H9 (cell line): Measurements from ENCODE around the gene COPZ2. TPM values are rescaled to one million over a fixed set of nuclear protein-coding genes. Genes with fewer than 3 reads are reported as not detected.

Experiments used
- DNase-seq: peaks from one replicate; pipeline ENCODE4 v3.0.0-alpha.2; 2017
- H2AFZ ChIP-seq: one replicate; pipeline ENCODE4 v1.6.1; 2013; ENCODE audit warnings: mild to moderate bottlenecking, low read length, control low read depth, moderate library complexity
- H2AK5ac ChIP-seq: 2 replicates; pipeline ENCODE4 v1.6.1; 2013; ENCODE audit warnings: low read length, control low read depth, mixed read lengths; ENCODE audit not compliant: insufficient read length
- H2BK120ac ChIP-seq: one replicate; pipeline ENCODE4 v1.6.1; 2013; ENCODE audit warnings: low read depth, mild to moderate bottlenecking, low read length, control low read depth, inconsistent platforms; ENCODE audit not compliant: poor library complexity, severe bottlenecking
- H2BK12ac ChIP-seq: 2 replicates; pipeline ENCODE4 v1.6.1; 2013; ENCODE audit warnings: low read length, control low read depth, mixed read lengths, low read depth; ENCODE audit not compliant: insufficient read length
- H2BK15ac ChIP-seq: 2 replicates; pipeline ENCODE4 v1.6.1; 2013; ENCODE audit warnings: low read depth, low read length, control low read depth
- H2BK20ac ChIP-seq: one replicate; pipeline ENCODE4 v1.6.1; 2013; ENCODE audit warnings: low read depth, mild to moderate bottlenecking, low read length, control low read depth, inconsistent platforms; ENCODE audit not compliant: poor library complexity, severe bottlenecking
- H2BK5ac ChIP-seq: 2 replicates; pipeline ENCODE4 v1.6.1; 2013; ENCODE audit warnings: low read length, control low read depth, mixed read lengths; ENCODE audit not compliant: insufficient read length
- H3K14ac ChIP-seq: 2 replicates; pipeline ENCODE4 v1.6.1; 2013; ENCODE audit warnings: low read length, control low read depth; ENCODE audit not compliant: insufficient read depth
- H3K18ac ChIP-seq: 2 replicates; pipeline ENCODE4 v1.6.1; 2013; ENCODE audit warnings: low read depth, mild to moderate bottlenecking, mixed read lengths, low read length, control low read depth; ENCODE audit not compliant: insufficient read length
- H3K23ac ChIP-seq: 2 replicates; pipeline ENCODE4 v1.6.1; 2013; ENCODE audit warnings: low read length, control low read depth, mixed read lengths, low read depth; ENCODE audit not compliant: insufficient read length
- H3K23me2 ChIP-seq: 2 replicates; pipeline ENCODE4 v1.6.1; 2013; ENCODE audit warnings: low read depth, mild to moderate bottlenecking, mixed read lengths, low read length, control low read depth; ENCODE audit not compliant: insufficient read length, poor library complexity, severe bottlenecking
- H3K27ac ChIP-seq: 2 replicates; pipeline ENCODE4 v1.5.1; 2013; ENCODE audit warnings: low read length, control low read depth, mixed read lengths, low read depth; ENCODE audit not compliant: insufficient read length
- H3K27me3 ChIP-seq: 2 replicates; pipeline ENCODE4 v1.6.1; 2013; ENCODE audit warnings: low read length, control low read depth, inconsistent platforms; ENCODE audit not compliant: insufficient read depth
- H3K4ac ChIP-seq: 2 replicates; pipeline ENCODE4 v1.6.1; 2013; ENCODE audit warnings: low read depth, mild to moderate bottlenecking, control low read depth, inconsistent platforms, low read length, moderate library complexity
- H3K4me1 ChIP-seq: 2 replicates; pipeline ENCODE4 v1.6.1; 2013; ENCODE audit warnings: low read length, control low read depth, inconsistent platforms; ENCODE audit not compliant: insufficient read depth
- H3K4me2 ChIP-seq: 2 replicates; pipeline ENCODE4 v1.6.1; 2013; ENCODE audit warnings: low read length, control low read depth, mixed read lengths; ENCODE audit not compliant: insufficient read length, insufficient read depth
- H3K56ac ChIP-seq: 2 replicates; pipeline ENCODE4 v1.6.1; 2013; ENCODE audit warnings: low read depth, mild to moderate bottlenecking, mixed read lengths, low read length, control low read depth; ENCODE audit not compliant: insufficient read length
- H3K79me1 ChIP-seq: 2 replicates; pipeline ENCODE4 v1.6.1; 2013; ENCODE audit warnings: low read depth, mild to moderate bottlenecking, moderate library complexity, low read length, control low read depth, inconsistent platforms; ENCODE audit not compliant: insufficient read depth, poor library complexity, severe bottlenecking
- H3K79me2 ChIP-seq: 2 replicates; pipeline ENCODE4 v1.6.1; 2013; ENCODE audit warnings: low read length, control low read depth, inconsistent platforms; ENCODE audit not compliant: insufficient read depth
- H3K9ac ChIP-seq: 2 replicates; pipeline ENCODE4 v1.6.1; 2013; ENCODE audit warnings: low read length, control low read depth, mixed read lengths; ENCODE audit not compliant: insufficient read length; ENCODE audit errors: extremely low read depth
- H3K9me3 ChIP-seq: one replicate; pipeline ENCODE4 v1.6.1; 2013; ENCODE audit warnings: low read depth, low read length, inconsistent platforms; ENCODE audit not compliant: control insufficient read depth
- H3T11ph ChIP-seq: one replicate; pipeline ENCODE4 v1.6.1; 2013; ENCODE audit warnings: mild to moderate bottlenecking, low read length, control low read depth, inconsistent platforms
- H4K20me1 ChIP-seq: one replicate; pipeline ENCODE4 v1.6.1; 2013; ENCODE audit not compliant: control insufficient read depth, insufficient read length, insufficient read depth
- H4K5ac ChIP-seq: 2 replicates; pipeline ENCODE4 v1.6.1; 2013; ENCODE audit warnings: low read depth, mild to moderate bottlenecking, mixed read lengths, low read length, control low read depth; ENCODE audit not compliant: insufficient read length
- H4K8ac ChIP-seq: replicated peaks from 2 replicates; pipeline ENCODE4 v1.6.1; 2013; ENCODE audit warnings: low read length, control low read depth, mixed read lengths, low read depth; ENCODE audit not compliant: insufficient read length
- H4K91ac ChIP-seq: 2 replicates; pipeline ENCODE4 v1.6.1; 2013; ENCODE audit warnings: low read depth, mild to moderate bottlenecking, moderate library complexity, mixed read lengths, low read length, control low read depth; ENCODE audit not compliant: insufficient read length
- H3K27ac Mint-ChIP-seq, 3 experiments: 2 replicates in 2 of 3; 3 replicates in 1 of 3; pipeline ENCODE4 v1.8.0; 2020 to 2021; ENCODE audit warnings: mixed read lengths in 3 of 3, mild to moderate bottlenecking in 1 of 3, moderate library complexity in 1 of 3
- H3K27me3 Mint-ChIP-seq: 2 replicates; pipeline ENCODE4 v1.8.0; 2021; ENCODE audit warnings: low read depth, mild to moderate bottlenecking, moderate library complexity, mixed read lengths
- H3K36me3 Mint-ChIP-seq, 3 experiments: 2 replicates in 2 of 3; 3 replicates in 1 of 3; pipeline ENCODE4 v1.8.0; 2020 to 2021; ENCODE audit warnings: low read depth in 3 of 3, mixed read lengths in 3 of 3; ENCODE audit not compliant: insufficient read depth in 1 of 3
- H3K4me1 Mint-ChIP-seq, 2 experiments: 2 replicates each; pipeline ENCODE4 v1.8.0; 2020; ENCODE audit warnings: mixed read lengths in 2 of 2
- H3K4me3 Mint-ChIP-seq, 2 experiments: 2 replicates in 1 of 2; 3 replicates in 1 of 2; pipeline ENCODE4 v1.8.0; 2020 to 2021; ENCODE audit warnings: mild to moderate bottlenecking in 2 of 2, mixed read lengths in 2 of 2, moderate library complexity in 1 of 2
- H3K9me3 Mint-ChIP-seq, 2 experiments: 2 replicates in 1 of 2; 3 replicates in 1 of 2; pipeline ENCODE4 v1.8.0; 2020; ENCODE audit warnings: mild to moderate bottlenecking in 2 of 2, mixed read lengths in 2 of 2, moderate library complexity in 1 of 2
- WGBS: extraction: QIAGEN DNeasy Blood & Tissue Kit; methylation state at CpG from one replicate; pipeline ENCODE4 v1.1.7; 2013; ENCODE audit warnings: missing lambda C conversion rate, low lambda C conversion rate, mixed read lengths; ENCODE audit not compliant: insufficient read length; ENCODE audit errors: extremely low coverage; 5-methylcytosine and 5-hydroxymethylcytosine counted together
- total RNA-seq: library from RNA; stranded (reverse); gene quantifications from 2 replicates; pipeline ENCODE4 v1.2.1, GENCODE V29; 2021
- TF ChIP-seq, protein P1 (sequence below): fragments of 200-600 bp; sonication (generic); conservative IDR thresholded peaks from 3 replicates; pipeline ENCODE4 v1.8.0; 2021; ENCODE audit warnings: antibody characterized with exemption, mild to moderate bottlenecking

The COPZ2 gene
- total RNA-seq, 1 experiment from 2014 or later: 0.68 TPM

DNA sequence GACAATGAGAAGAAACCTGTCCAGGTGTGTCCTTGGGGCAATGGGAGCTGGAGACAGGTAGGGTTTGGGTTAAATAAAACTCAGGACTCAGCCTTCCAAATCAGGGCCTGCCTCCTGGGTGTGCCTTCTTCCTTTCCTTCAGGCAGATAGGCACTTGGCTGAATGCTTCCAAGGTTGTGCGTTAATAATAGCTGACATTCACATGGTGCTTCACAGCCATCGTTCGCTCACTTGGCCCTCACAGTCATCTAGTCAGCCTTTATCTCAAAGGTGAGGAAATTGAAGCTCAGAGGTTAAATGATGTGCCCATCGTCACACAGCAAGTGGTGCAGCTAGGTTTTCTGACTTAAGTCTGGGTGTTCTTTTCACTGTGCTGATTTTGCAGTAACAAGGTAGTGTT is 20.0 kb upstream of the COPZ2 start:
- no peak overlapping the region for H3K56ac ChIP-seq
- Mint-ChIP-seq H3K36me3 (peaks cover 68 to 79% (median 72%) of the 10 kb centered on the region in 3 experiments), H3K27ac (peak overlapping the region in 2 of 3 experiments; percentile 49 to 99; a peak in 4 of 7 replicates), H3K27me3 (no peaks in the 10 kb centered on the region; the same call in 1 of the 2 replicates), H3K4me1 (peaks cover 46 to 60% of the 10 kb centered on the region in 2 experiments), H3K9me3 (no peaks in the 10 kb centered on the region; a peak in 2 of 5 replicates), H3K4me3 (0 out of 5 replicates have a peak overlapping the region, but pooled peaks of 1 of the 2 experiments have one; percentile 16)
- no peak overlapping the region for H2BK12ac ChIP-seq
- TF ChIP-seq, protein P1, sequence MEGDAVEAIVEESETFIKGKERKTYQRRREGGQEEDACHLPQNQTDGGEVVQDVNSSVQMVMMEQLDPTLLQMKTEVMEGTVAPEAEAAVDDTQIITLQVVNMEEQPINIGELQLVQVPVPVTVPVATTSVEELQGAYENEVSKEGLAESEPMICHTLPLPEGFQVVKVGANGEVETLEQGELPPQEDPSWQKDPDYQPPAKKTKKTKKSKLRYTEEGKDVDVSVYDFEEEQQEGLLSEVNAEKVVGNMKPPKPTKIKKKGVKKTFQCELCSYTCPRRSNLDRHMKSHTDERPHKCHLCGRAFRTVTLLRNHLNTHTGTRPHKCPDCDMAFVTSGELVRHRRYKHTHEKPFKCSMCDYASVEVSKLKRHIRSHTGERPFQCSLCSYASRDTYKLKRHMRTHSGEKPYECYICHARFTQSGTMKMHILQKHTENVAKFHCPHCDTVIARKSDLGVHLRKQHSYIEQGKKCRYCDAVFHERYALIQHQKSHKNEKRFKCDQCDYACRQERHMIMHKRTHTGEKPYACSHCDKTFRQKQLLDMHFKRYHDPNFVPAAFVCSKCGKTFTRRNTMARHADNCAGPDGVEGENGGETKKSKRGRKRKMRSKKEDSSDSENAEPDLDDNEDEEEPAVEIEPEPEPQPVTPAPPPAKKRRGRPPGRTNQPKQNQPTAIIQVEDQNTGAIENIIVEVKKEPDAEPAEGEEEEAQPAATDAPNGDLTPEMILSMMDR: no peak
- H3K4me1 ChIP-seq: peaks cover 12% of the 10 kb centered on the region; the same call in 1 of the 2 replicates
- H3K4ac ChIP-seq: no peak overlapping the region
- H4K5ac ChIP-seq: no peak overlapping the region
- peaks cover 8% of the 10 kb centered on the region; the same call in 1 of the 2 replicates for H3K79me2 ChIP-seq
- no peak overlapping the region for H2BK20ac ChIP-seq
- H4K8ac ChIP-seq: no peak overlapping the region
- H3K9ac ChIP-seq: no peak overlapping the region
- H2BK120ac ChIP-seq: no peak overlapping the region
- no peak overlapping the region for H3K4me2 ChIP-seq
- H3K18ac ChIP-seq: no peak overlapping the region
- peaks cover 8% of the 10 kb centered on the region for H3K23me2 ChIP-seq
- H3K27ac ChIP-seq: no peak overlapping the region
- H3K27me3 ChIP-seq: no peaks in the 10 kb centered on the region
- no peak overlapping the region for H3K14ac ChIP-seq
- no peak for DNase-seq
- H2BK15ac ChIP-seq: no peak overlapping the region
- H4K20me1 ChIP-seq: no peaks in the 10 kb centered on the region
- H4K91ac ChIP-seq: no peak overlapping the region
- WGBS: no CpG with 5 or more reads among the region's 4 CpGs
- H2AK5ac ChIP-seq: no peak overlapping the region
- no peak overlapping the region for H2AFZ ChIP-seq
- H3T11ph ChIP-seq: no peak overlapping the region
- H3K9me3 ChIP-seq: no peaks in the 10 kb centered on the region
- H2BK5ac ChIP-seq: no peak overlapping the region
- no peak overlapping the region for H3K23ac ChIP-seq
- H3K79me1 ChIP-seq: peaks cover 4% of the 10 kb centered on the region
